Activated CD4-positive, alpha-beta T cell treated with anti-CD3 and anti-CD28 coated beads for 36 hours (primary cell): ENCODE data around the gene ABCB4. TPM values are rescaled to one million over a fixed set of nuclear protein-coding genes. Genes with fewer than 3 reads are reported as not detected.
"Not testable (repeated sequence)": the region's sequence is repeated elsewhere in the genome, so short reads cannot be mapped to it uniquely, and the experiment has no call there.

Experiments
- ATAC-seq: fragments of 200-7000 bp; cut with Tn5 transposase; one replicate; pipeline ENCODE4 v1.10.0; 2021; ENCODE audit warnings: mild to moderate bottlenecking, moderate library complexity
- CTCF ChIA-PET: fragments of 350-600 bp; sonication (Branson Sonifier 250); formaldehyde crosslinking; loops from one replicate; lab custom pipeline; 2021; ENCODE audit warnings: antibody characterized with exemption; lab: Charles Lee
- POLR2A ChIA-PET: fragments of 350-600 bp; sonication (Branson Sonifier 250); formaldehyde crosslinking; loops from one replicate; lab custom pipeline; 2021; ENCODE audit warnings: antibody characterized with exemption, inconsistent platforms; lab: Charles Lee
- DNase-seq: peaks from one replicate; pipeline ENCODE4 v3.0.0-alpha.2; 2020
- H3K27ac Mint-ChIP-seq: one replicate; pipeline ENCODE4 v1.8.0; 2021; ENCODE audit warnings: mixed read lengths
- H3K27me3 Mint-ChIP-seq: one replicate; pipeline ENCODE4 v1.8.0; 2021; ENCODE audit warnings: mixed read lengths
- H3K36me3 Mint-ChIP-seq: one replicate; pipeline ENCODE4 v1.8.0; 2021; ENCODE audit warnings: low read depth, mixed read lengths
- H3K4me1 Mint-ChIP-seq: one replicate; pipeline ENCODE4 v1.8.0; 2021; ENCODE audit warnings: mixed read lengths
- H3K4me3 Mint-ChIP-seq: one replicate; pipeline ENCODE4 v1.8.0; 2021; ENCODE audit warnings: mild to moderate bottlenecking, moderate library complexity, mixed read lengths
- H3K9me3 Mint-ChIP-seq: one replicate; pipeline ENCODE4 v1.8.0; 2021; ENCODE audit warnings: low read depth, mixed read lengths
- intact Hi-C, 2 experiments: fragments of 100-400 bp; cut with DNase I in 1 of 2; cut with micrococcal nuclease in 1 of 2; formaldehyde crosslinking; loops; one replicate each; pipeline versions ENCODE4 v1.14.2 to v1.15.1; 2022 to 2024; cut with DNase I, micrococcal nuclease
- total RNA-seq, 2 experiments: library from RNA; stranded (reverse); gene quantifications; one replicate each; pipeline ENCODE4 v1.2.3, GENCODE V29; 2021

The ABCB4 gene
- total RNA-seq, 2 experiments from 2014 or later: 0.39 TPM; not detected in 1

GRCh38 chr7:87474533-87475358 is 734 bp downstream of the ABCB4 start:
- ChIA-PET CTCF (no interaction called here), POLR2A (no interaction called here)
- ATAC-seq (peak; percentile 39), DNase-seq (no peak)
- Mint-ChIP-seq H3K27ac (no peak overlapping the region), H3K9me3 (no peaks in the 10 kb centered on the region), H3K4me1 (peaks cover 8% of the 10 kb centered on the region), H3K4me3 (peak overlapping the region; percentile 29), H3K27me3 (peaks cover 35% of the 10 kb centered on the region), H3K36me3 (no peaks in the 10 kb centered on the region)
- intact Hi-C loops: no loop called here

- H3K4me3 Mint-ChIP-seq: no peak overlapping the region
- ChIA-PET CTCF (no interaction called here), POLR2A (no interaction called here)
- DNase-seq: no peak
- H3K36me3 Mint-ChIP-seq: no peaks in the 10 kb centered on the region
- peaks cover 39% of the 10 kb centered on the region for H3K27me3 Mint-ChIP-seq
- H3K4me1 Mint-ChIP-seq: peaks cover 8% of the 10 kb centered on the region
- H3K27ac Mint-ChIP-seq: no peak overlapping the region
- no peak for ATAC-seq
- peaks cover 3% of the 10 kb centered on the region for H3K9me3 Mint-ChIP-seq
- intact Hi-C loops: no loop called here
Measured at GRCh38 chr7:87473986-87474385, 1.5 kb downstream of the ABCB4 start.

- H3K27me3 Mint-ChIP-seq: peaks cover 39% of the 10 kb centered on the region
- no peak overlapping the region for H3K27ac Mint-ChIP-seq
- ChIA-PET POLR2A (no interaction called here), CTCF (no interaction called here)
- no peak for ATAC-seq
- intact Hi-C loops: no loop called here
- no peak for DNase-seq
- H3K9me3 Mint-ChIP-seq: peaks cover 3% of the 10 kb centered on the region
- H3K36me3 Mint-ChIP-seq: no peaks in the 10 kb centered on the region
- H3K4me1 Mint-ChIP-seq: peaks cover 8% of the 10 kb centered on the region
- no peak overlapping the region for H3K4me3 Mint-ChIP-seq
Measured at GRCh38 chr7:87473192-87473591, 2.3 kb downstream of the ABCB4 start.

- Mint-ChIP-seq H3K27me3 (peaks cover 40% of the 10 kb centered on the region), H3K9me3 (peaks cover 3% of the 10 kb centered on the region), H3K4me1 (peaks cover 8% of the 10 kb centered on the region), H3K4me3 (no peak overlapping the region), H3K36me3 (no peaks in the 10 kb centered on the region), H3K27ac (no peak overlapping the region)
- DNase-seq (no peak), ATAC-seq (no peak)
- ChIA-PET CTCF (no interaction called here), POLR2A (no interaction called here)
- intact Hi-C loops: no loop called here
Measured at GRCh38 chr7:87471473-87471872, 4.0 kb downstream of the ABCB4 start.

GRCh38 chr7:87469204-87469603 is 6.3 kb downstream of the ABCB4 start:
- H3K4me1 Mint-ChIP-seq, H3K9me3 Mint-ChIP-seq, ATAC-seq, CTCF ChIA-PET, H3K27ac Mint-ChIP-seq, H3K36me3 Mint-ChIP-seq, DNase-seq, H3K4me3 Mint-ChIP-seq, POLR2A ChIA-PET, intact Hi-C loops: not testable (repeated sequence)
- H3K27me3 Mint-ChIP-seq: peaks cover 34% of the 10 kb centered on the region

GRCh38 chr7:87465534-87465880 is 10.0 kb downstream of the ABCB4 start:
- CTCF ChIA-PET, H3K9me3 Mint-ChIP-seq, ATAC-seq, intact Hi-C loops, DNase-seq, POLR2A ChIA-PET, H3K36me3 Mint-ChIP-seq, H3K4me1 Mint-ChIP-seq, H3K27ac Mint-ChIP-seq, H3K4me3 Mint-ChIP-seq: not testable (repeated sequence)
- peaks cover 25% of the 10 kb centered on the region for H3K27me3 Mint-ChIP-seq

- H3K4me3 Mint-ChIP-seq, DNase-seq, CTCF ChIA-PET, H3K36me3 Mint-ChIP-seq, H3K9me3 Mint-ChIP-seq, POLR2A ChIA-PET, H3K4me1 Mint-ChIP-seq, ATAC-seq, H3K27ac Mint-ChIP-seq, intact Hi-C loops: not testable (repeated sequence)
- peaks cover 25% of the 10 kb centered on the region for H3K27me3 Mint-ChIP-seq
Measured at GRCh38 chr7:87464830-87465533, 10.5 kb downstream of the ABCB4 start.

- H3K4me3 Mint-ChIP-seq: no peak overlapping the region
- no peaks in the 10 kb centered on the region for H3K4me1 Mint-ChIP-seq
- peaks cover 23% of the 10 kb centered on the region for H3K27me3 Mint-ChIP-seq
- ATAC-seq: no peak
- H3K9me3 Mint-ChIP-seq: no peaks in the 10 kb centered on the region
- H3K36me3 Mint-ChIP-seq: no peaks in the 10 kb centered on the region
- CTCF ChIA-PET: no interaction called here
- POLR2A ChIA-PET: no interaction called here
- no peak for DNase-seq
- no peak overlapping the region for H3K27ac Mint-ChIP-seq
- intact Hi-C loops: no loop called here
Measured at GRCh38 chr7:87463982-87464381, 11.5 kb downstream of the ABCB4 start.

- POLR2A ChIA-PET, H3K4me1 Mint-ChIP-seq, CTCF ChIA-PET, DNase-seq, intact Hi-C loops, H3K27ac Mint-ChIP-seq, H3K4me3 Mint-ChIP-seq, ATAC-seq, H3K9me3 Mint-ChIP-seq, H3K36me3 Mint-ChIP-seq: not testable (repeated sequence)
- peaks cover 16% of the 10 kb centered on the region for H3K27me3 Mint-ChIP-seq
Measured at GRCh38 chr7:87460444-87460843, 15.0 kb downstream of the ABCB4 start.

GRCh38 chr7:87459941-87460340 is 15.5 kb downstream of the ABCB4 start:
- H3K27ac Mint-ChIP-seq: no peak overlapping the region
- no peaks in the 10 kb centered on the region for H3K9me3 Mint-ChIP-seq
- H3K4me3 Mint-ChIP-seq: no peak overlapping the region
- peaks cover 15% of the 10 kb centered on the region for H3K27me3 Mint-ChIP-seq
- POLR2A ChIA-PET: no interaction called here
- intact Hi-C loops: no loop called here
- H3K36me3 Mint-ChIP-seq: no peaks in the 10 kb centered on the region
- no peaks in the 10 kb centered on the region for H3K4me1 Mint-ChIP-seq
- CTCF ChIA-PET: no interaction called here
- DNase-seq: no peak
- ATAC-seq: no peak

GRCh38 chr7:87458148-87458547 is 17.3 kb downstream of the ABCB4 start:
- intact Hi-C loops: no loop called here
- ATAC-seq (no peak), DNase-seq (no peak)
- ChIA-PET CTCF (no interaction called here), POLR2A (no interaction called here)
- no peaks in the 10 kb centered on the region for H3K36me3 Mint-ChIP-seq
- H3K27me3 Mint-ChIP-seq: peaks cover 11% of the 10 kb centered on the region
- H3K4me3 Mint-ChIP-seq: no peak overlapping the region
- no peak overlapping the region for H3K27ac Mint-ChIP-seq
- no peaks in the 10 kb centered on the region for H3K9me3 Mint-ChIP-seq
- no peaks in the 10 kb centered on the region for H3K4me1 Mint-ChIP-seq

GRCh38 chr7:87456247-87456646 is 19.2 kb downstream of the ABCB4 start:
- Mint-ChIP-seq H3K27ac (no peak overlapping the region), H3K4me1 (no peaks in the 10 kb centered on the region), H3K4me3 (no peak overlapping the region), H3K9me3 (no peaks in the 10 kb centered on the region), H3K27me3 (peaks cover 16% of the 10 kb centered on the region), H3K36me3 (no peaks in the 10 kb centered on the region)
- ATAC-seq: no peak
- POLR2A ChIA-PET: no interaction called here
- no peak for DNase-seq
- CTCF ChIA-PET: interaction anchor here (1.3 kb wide), 1 partner anchor 41 kb away, joined by 5 read pairs; no protein-coding TSS in a partner anchor
- intact Hi-C loops: no loop called here
